Activated naive CD8-positive, alpha-beta T cell treated with anti-CD3 and anti-CD28 coated beads for 36 hours (primary cell): Measurements from ENCODE around the gene GRAP2. TPM values are rescaled to one million over a fixed set of nuclear protein-coding genes. Genes with fewer than 3 reads are reported as not detected.
A peak's percentile ranks its signal among the peaks of the same experiment; 100 is the strongest.
"Not testable (repeated sequence)": the region's sequence is repeated elsewhere in the genome, so short reads cannot be mapped to it uniquely, and the experiment has no call there.

Source experiments
- DNase-seq: peaks from one replicate; pipeline ENCODE4 v3.0.0; 2021
- H3K27ac Mint-ChIP-seq: one replicate; pipeline ENCODE4 v1.8.0; 2022; ENCODE audit warnings: mild to moderate bottlenecking, moderate library complexity, mixed read lengths
- H3K27me3 Mint-ChIP-seq: one replicate; pipeline ENCODE4 v1.8.0; 2022; ENCODE audit warnings: mild to moderate bottlenecking, mixed read lengths
- H3K36me3 Mint-ChIP-seq: one replicate; pipeline ENCODE4 v1.8.0; 2021; ENCODE audit warnings: mild to moderate bottlenecking, mixed read lengths
- H3K4me1 Mint-ChIP-seq: one replicate; pipeline ENCODE4 v1.8.0; 2021; ENCODE audit warnings: mixed read lengths
- H3K4me3 Mint-ChIP-seq: one replicate; pipeline ENCODE4 v1.8.0; 2022; ENCODE audit warnings: mild to moderate bottlenecking, moderate library complexity, mixed read lengths
- H3K9me3 Mint-ChIP-seq: one replicate; pipeline ENCODE4 v1.8.0; 2022; ENCODE audit warnings: mixed read lengths
- total RNA-seq, 2 experiments: library from RNA; stranded (reverse); gene quantifications; one replicate each; pipeline ENCODE4 v1.2.3, GENCODE V29; 2021

GRAP2 gene
- total RNA-seq, 2 experiments from 2014 or later = 65.2 to 65.5 TPM

DNA sequence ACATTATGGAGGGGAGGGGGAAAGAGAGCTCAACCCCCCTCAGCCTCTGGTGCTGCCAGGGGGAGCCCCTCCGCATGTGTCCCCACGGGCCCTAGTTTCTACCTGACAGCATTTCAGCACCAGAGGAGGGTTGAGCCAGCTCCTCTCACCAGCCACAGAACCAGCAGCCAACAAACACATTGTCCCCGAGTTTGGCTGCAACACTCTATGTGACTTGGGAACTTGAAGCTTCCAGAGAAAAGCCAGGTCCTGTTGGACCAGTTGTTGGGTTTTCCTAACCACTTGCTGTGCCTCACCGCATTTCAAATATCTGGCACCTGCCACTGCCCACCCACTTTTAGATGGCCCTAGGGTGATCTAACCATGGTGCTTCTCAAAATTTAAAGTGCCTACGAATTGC is 72.8 kb downstream of the GRAP2 start:
- no peaks in the 10 kb centered on the region for H3K27me3 Mint-ChIP-seq
- no peak overlapping the region for H3K4me3 Mint-ChIP-seq
- peaks cover 2% of the 10 kb centered on the region for H3K4me1 Mint-ChIP-seq
- H3K9me3 Mint-ChIP-seq = peaks cover 3% of the 10 kb centered on the region
- H3K27ac Mint-ChIP-seq = peak overlapping the region; percentile 58
- no peak for DNase-seq
- peaks cover 40% of the 10 kb centered on the region for H3K36me3 Mint-ChIP-seq

- peaks cover 6% of the 10 kb centered on the region for H3K4me1 Mint-ChIP-seq
- H3K27ac Mint-ChIP-seq = no peak overlapping the region
- peaks cover 37% of the 10 kb centered on the region for H3K36me3 Mint-ChIP-seq
- H3K9me3 Mint-ChIP-seq = peaks cover 3% of the 10 kb centered on the region
- no peak for DNase-seq
- no peaks in the 10 kb centered on the region for H3K27me3 Mint-ChIP-seq
- H3K4me3 Mint-ChIP-seq = no peak overlapping the region
These were observed 73.2 kb downstream of the GRAP2 start for GRCh38 chr22:39974065-39974464.

GRCh38 chr22:39979048-39979447 is 78.2 kb downstream of the GRAP2 start:
- H3K27me3 Mint-ChIP-seq = no peaks in the 10 kb centered on the region
- peaks cover 33% of the 10 kb centered on the region for H3K36me3 Mint-ChIP-seq
- peaks cover 26% of the 10 kb centered on the region for H3K4me1 Mint-ChIP-seq
- H3K9me3 Mint-ChIP-seq = peaks cover 3% of the 10 kb centered on the region
- peak overlapping the region; percentile 13 for H3K27ac Mint-ChIP-seq
- DNase-seq = no peak
- H3K4me3 Mint-ChIP-seq = no peak overlapping the region

DNA sequence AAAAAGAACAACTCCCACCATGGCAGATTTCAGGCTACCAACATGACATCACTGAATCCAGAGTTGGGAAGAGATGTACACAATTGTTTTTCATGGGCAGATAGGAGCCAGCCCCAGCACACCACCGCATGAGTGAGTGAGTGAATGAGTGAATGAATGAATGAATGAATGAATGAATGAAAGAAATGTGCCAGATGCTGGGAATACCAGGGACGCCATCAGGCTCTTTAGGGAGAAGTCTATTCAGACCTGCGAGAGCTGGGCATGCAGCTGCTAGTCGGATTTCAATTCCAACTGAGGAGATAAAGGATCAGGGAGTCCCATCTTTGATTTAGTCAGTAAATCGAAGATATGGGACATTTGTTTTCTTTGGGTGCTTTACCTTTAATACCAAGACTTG is 78.6 kb downstream of the GRAP2 start:
- Mint-ChIP-seq H3K36me3 (peaks cover 33% of the 10 kb centered on the region), H3K4me1 (peaks cover 27% of the 10 kb centered on the region), H3K4me3 (no peak overlapping the region), H3K27me3 (no peaks in the 10 kb centered on the region), H3K27ac (peak overlapping the region; percentile 13), H3K9me3 (peaks cover 3% of the 10 kb centered on the region)
- no peak for DNase-seq

GRCh38 chr22:39980596-39980995 is 79.7 kb downstream of the GRAP2 start:
- H3K27ac Mint-ChIP-seq = no peak overlapping the region
- H3K9me3 Mint-ChIP-seq = peaks cover 3% of the 10 kb centered on the region
- no peak for DNase-seq
- no peaks in the 10 kb centered on the region for H3K27me3 Mint-ChIP-seq
- H3K36me3 Mint-ChIP-seq = peaks cover 24% of the 10 kb centered on the region
- H3K4me3 Mint-ChIP-seq = peak overlapping the region; percentile 19
- H3K4me1 Mint-ChIP-seq = peaks cover 35% of the 10 kb centered on the region

DNA sequence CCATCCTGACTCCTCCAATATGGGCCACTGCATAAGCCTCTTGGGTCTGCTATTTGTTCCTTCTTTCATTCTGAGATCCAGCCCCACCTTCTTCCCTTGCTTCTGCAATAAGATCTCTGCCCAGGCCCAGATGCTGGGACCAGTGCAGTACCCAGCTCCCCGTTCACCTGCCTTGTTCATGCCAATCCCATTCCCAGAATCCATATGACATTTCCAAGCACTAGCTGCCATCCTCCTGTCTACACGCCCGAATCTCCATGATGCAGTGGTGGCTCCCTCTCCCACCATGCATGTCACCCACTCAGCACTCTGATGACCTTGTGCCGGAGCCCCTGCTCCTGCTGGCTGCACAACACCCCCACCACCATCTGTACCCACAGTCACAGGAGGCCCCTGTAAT is 82.5 kb downstream of the GRAP2 start:
- no peak overlapping the region for H3K4me3 Mint-ChIP-seq
- H3K9me3 Mint-ChIP-seq = no peaks in the 10 kb centered on the region
- H3K27ac Mint-ChIP-seq = no peak overlapping the region
- H3K36me3 Mint-ChIP-seq = peaks cover 5% of the 10 kb centered on the region
- peaks cover 41% of the 10 kb centered on the region for H3K4me1 Mint-ChIP-seq
- H3K27me3 Mint-ChIP-seq = no peaks in the 10 kb centered on the region
- no peak for DNase-seq

- Mint-ChIP-seq H3K27me3 (no peaks in the 10 kb centered on the region), H3K27ac (no peak overlapping the region), H3K4me3 (no peak overlapping the region), H3K9me3 (no peaks in the 10 kb centered on the region), H3K4me1 (peaks cover 38% of the 10 kb centered on the region), H3K36me3 (peaks cover 5% of the 10 kb centered on the region)
- no peak for DNase-seq
These were observed 83.1 kb downstream of the GRAP2 start for GRCh38 chr22:39984006-39984405.

DNA sequence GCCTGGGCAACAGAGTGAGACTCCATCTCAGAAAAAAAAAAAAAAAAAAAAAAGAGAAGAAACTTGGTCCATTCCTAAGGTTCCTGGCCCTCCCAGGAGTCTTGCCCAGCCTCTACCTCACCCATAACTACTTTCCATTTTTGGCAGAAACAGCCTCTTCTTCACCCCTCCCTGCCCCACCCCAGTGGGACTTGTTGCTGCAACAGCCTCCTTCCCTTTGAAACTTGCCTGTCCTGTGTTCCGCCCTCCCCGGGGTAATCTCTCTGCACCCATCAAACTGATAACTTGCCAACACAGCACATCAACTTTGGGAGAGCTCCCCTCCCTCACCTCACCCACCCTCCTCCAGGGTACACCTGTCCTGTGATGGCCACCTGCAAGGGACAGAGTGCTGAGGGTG is 83.9 kb downstream of the GRAP2 start:
- Mint-ChIP-seq H3K9me3 (no peaks in the 10 kb centered on the region), H3K4me3 (no peak overlapping the region), H3K27me3 (no peaks in the 10 kb centered on the region), H3K36me3 (no peaks in the 10 kb centered on the region), H3K4me1 (peaks cover 30% of the 10 kb centered on the region), H3K27ac (no peak overlapping the region)
- no peak for DNase-seq

DNA sequence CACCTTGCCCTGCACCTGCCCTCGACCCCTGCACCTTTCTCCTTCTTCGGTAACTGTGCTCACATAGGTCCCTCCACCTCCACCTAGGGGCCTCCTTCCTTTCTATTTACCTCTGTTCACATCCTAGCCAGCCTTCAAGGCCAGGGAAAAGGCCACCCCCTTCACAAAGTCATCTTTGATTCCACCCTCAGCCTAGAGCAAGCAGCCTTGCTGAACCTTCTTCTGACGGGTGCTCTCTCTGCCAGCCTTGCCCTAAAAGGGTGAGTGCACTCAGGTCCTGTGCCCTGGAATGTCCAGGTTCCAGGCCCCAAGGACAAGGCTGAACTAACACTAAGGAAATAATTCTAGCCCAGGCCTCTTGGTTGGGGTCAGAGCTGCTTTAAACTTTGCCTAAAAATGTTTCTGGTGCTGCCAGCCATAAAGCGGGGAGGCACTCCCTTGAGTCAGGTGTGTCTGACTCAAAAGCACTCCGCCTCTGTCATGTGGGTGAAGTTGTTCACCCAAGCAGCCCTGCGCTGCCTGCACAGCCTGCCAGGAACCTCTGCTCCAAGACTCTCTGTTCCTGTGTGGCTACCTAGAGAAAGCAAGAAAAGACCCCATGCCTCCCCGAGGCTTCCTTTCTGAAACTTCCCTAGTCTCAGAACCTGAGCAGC is 84.6 kb downstream of the GRAP2 start:
- no peaks in the 10 kb centered on the region for H3K36me3 Mint-ChIP-seq
- H3K9me3 Mint-ChIP-seq = no peaks in the 10 kb centered on the region
- H3K27me3 Mint-ChIP-seq = no peaks in the 10 kb centered on the region
- H3K4me3 Mint-ChIP-seq = peak overlapping the region; percentile 8
- H3K4me1 Mint-ChIP-seq = peaks cover 23% of the 10 kb centered on the region
- peak; percentile 58 for DNase-seq
- peak overlapping the region; percentile 28 for H3K27ac Mint-ChIP-seq

DNA sequence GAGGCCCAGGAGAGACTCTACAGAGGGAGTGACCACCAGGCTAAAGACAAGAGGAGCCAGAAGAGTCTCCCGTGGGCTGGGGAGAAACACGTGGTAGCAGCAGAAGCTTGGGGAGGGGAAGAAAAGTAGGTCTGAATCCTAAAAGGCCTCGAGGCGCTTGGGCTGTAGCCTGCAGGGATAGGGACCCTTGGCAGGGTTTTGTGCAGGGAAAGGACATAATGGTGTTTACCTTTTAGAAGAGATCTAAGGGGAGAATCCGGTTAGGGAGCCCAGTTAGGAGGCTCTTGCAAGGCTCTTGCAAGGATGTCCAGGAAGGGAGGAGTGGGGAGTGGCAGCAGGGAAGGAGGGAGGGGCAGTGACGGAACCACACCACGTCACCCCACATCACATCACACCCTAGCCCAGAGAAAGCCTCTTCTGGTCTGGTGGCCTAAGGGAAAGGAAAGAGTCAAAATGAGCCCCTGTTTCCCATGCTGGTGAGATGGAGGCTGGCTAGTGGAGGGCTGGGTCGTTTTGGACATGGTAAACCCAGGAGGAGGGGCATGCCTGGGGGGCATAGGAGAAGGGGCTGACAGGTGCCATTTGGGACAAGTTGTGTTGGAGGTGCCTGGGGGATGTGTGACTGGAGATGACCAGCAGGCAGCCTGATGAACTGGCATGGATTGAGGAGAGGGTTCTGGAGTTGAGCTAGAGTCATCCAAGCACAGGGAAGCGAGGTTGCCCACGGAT is 87.7 kb downstream of the GRAP2 start:
- H3K27ac Mint-ChIP-seq = no peak overlapping the region

DNA sequence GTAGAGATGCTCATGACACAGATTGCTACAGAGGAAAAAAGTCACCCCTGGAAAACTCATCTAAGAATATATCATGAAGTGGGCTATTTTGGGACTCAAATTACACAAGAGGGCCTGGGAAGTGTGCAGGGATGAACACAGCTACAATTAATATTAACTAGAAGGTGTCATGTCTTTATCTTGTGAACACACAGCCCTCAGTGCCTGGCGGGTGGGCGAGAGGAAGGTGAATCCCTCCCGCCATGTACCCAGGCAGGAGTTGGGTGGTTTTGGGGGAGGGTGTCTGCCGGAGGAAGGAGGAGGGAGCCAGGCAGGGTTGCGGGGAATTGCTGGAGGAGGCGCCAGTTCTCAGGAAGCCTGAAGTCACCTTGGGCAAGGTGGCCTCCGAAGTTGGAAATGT is 88.7 kb downstream of the GRAP2 start:
- H3K27ac Mint-ChIP-seq = no peak overlapping the region

More for the DNA sequence above, 87.7 kb downstream of the GRAP2 start:
- no peak overlapping the region for H3K4me3 Mint-ChIP-seq
- H3K36me3 Mint-ChIP-seq = no peaks in the 10 kb centered on the region
- peaks cover 20% of the 10 kb centered on the region for H3K4me1 Mint-ChIP-seq
- no peaks in the 10 kb centered on the region for H3K27me3 Mint-ChIP-seq
- DNase-seq = no peak
- H3K9me3 Mint-ChIP-seq = no peaks in the 10 kb centered on the region

DNA sequence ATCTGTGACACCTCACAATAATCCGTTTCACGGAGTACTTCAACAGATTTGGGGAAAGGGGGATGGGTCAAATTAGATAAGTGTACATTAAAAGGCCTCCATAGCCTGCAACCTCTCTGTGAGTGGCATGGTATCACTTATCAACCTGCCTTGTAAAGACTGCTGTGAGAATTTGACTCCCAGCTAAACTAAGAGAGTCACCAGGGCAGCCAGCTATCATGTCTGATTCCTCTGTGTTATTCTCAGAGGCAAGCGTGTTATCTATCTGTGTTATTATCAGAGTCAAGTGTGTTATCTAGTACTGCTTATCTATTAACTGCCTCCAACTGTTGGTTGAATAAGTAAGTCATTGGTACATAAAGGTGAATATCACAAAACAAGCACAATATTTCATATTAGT is 89.8 kb downstream of the GRAP2 start:
- no peak for DNase-seq
- H3K27ac Mint-ChIP-seq = no peak overlapping the region
- H3K27me3 Mint-ChIP-seq = no peaks in the 10 kb centered on the region
- H3K4me1 Mint-ChIP-seq = peaks cover 16% of the 10 kb centered on the region
- H3K4me3 Mint-ChIP-seq = no peak overlapping the region
- H3K36me3 Mint-ChIP-seq = no peaks in the 10 kb centered on the region
- H3K9me3 Mint-ChIP-seq = no peaks in the 10 kb centered on the region

More for the DNA sequence above, 88.7 kb downstream of the GRAP2 start:
- Mint-ChIP-seq H3K4me1 (peaks cover 25% of the 10 kb centered on the region), H3K36me3 (no peaks in the 10 kb centered on the region), H3K4me3 (no peak overlapping the region), H3K9me3 (no peaks in the 10 kb centered on the region), H3K27me3 (no peaks in the 10 kb centered on the region)
- DNase-seq = no peak

GRCh38 chr22:39991159-39991860 is 90.4 kb downstream of the GRAP2 start:
- Mint-ChIP-seq H3K36me3 (no peaks in the 10 kb centered on the region), H3K9me3 (no peaks in the 10 kb centered on the region), H3K4me3 (no peak overlapping the region), H3K27me3 (peaks cover 5% of the 10 kb centered on the region), H3K4me1 (peaks cover 13% of the 10 kb centered on the region), H3K27ac (no peak overlapping the region)
- DNase-seq = no peak

- no peaks in the 10 kb centered on the region for H3K36me3 Mint-ChIP-seq
These were observed 91.4 kb downstream of the GRAP2 start for GRCh38 chr22:39992088-39992826.

GRCh38 chr22:39992894-39993293 is 92.0 kb downstream of the GRAP2 start:
- H3K9me3 Mint-ChIP-seq, DNase-seq, H3K27me3 Mint-ChIP-seq, H3K27ac Mint-ChIP-seq, H3K36me3 Mint-ChIP-seq, H3K4me3 Mint-ChIP-seq: not testable (repeated sequence)
- peaks cover 13% of the 10 kb centered on the region for H3K4me1 Mint-ChIP-seq

More at GRCh38 chr22:39992088-39992826, 91.4 kb downstream of the GRAP2 start:
- Mint-ChIP-seq H3K27ac (no peak overlapping the region), H3K4me1 (peaks cover 13% of the 10 kb centered on the region), H3K9me3 (no peaks in the 10 kb centered on the region), H3K4me3 (no peak overlapping the region), H3K27me3 (peaks cover 5% of the 10 kb centered on the region)
- no peak for DNase-seq
